PC-9 (cell line): Measurements from ENCODE around the gene GPR45.

ENCODE experiments used
- EZH2 ChIP-seq: fragments of 200-600 bp; sonication (generic); IDR thresholded peaks from 2 replicates; pipeline ENCODE4 v1.8.0; 2017; ENCODE audit warnings: antibody characterized with exemption, low read depth
- TF ChIP-seq, protein P1 (sequence below): fragments of 200-600 bp; sonication (generic); conservative IDR thresholded peaks from 2 replicates; pipeline ENCODE4 v1.6.1; 2017; ENCODE audit warnings: mixed run types, antibody characterized with exemption, mild to moderate bottlenecking, moderate library complexity

DNA sequence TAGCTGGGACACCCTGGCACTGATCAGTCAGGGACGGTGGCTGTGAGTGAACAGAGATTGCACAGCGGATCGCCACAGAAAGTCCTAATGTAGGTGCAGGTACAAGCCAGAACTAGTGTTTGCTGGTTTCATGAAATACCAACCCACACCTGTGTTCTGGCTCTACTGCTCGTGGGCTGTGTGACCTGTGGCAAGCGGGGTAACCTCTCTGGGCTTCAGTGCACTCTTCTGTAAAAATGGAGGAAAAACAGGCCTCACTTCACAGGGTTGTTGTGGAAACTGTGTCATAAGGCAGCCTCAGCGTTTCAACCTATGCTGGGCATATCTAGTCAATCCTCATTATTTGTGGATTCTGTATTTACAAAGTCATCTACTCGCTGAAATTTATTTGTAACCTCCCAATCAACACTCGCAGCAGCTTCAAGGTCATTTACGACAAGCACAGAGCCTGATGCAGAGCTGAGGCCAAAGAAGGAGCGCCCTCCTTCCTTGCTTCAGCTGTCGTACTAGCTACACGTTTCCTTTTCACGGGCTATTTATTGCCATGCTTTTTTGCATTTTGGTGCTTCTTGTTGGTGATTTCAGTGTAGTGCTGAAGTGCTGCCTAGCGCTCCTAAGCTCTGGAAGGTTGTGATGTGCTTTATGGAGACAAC lies 30.0 kb downstream of the GPR45 start:
- no peak for TF ChIP-seq EZH2
- TF ChIP-seq, protein P1, sequence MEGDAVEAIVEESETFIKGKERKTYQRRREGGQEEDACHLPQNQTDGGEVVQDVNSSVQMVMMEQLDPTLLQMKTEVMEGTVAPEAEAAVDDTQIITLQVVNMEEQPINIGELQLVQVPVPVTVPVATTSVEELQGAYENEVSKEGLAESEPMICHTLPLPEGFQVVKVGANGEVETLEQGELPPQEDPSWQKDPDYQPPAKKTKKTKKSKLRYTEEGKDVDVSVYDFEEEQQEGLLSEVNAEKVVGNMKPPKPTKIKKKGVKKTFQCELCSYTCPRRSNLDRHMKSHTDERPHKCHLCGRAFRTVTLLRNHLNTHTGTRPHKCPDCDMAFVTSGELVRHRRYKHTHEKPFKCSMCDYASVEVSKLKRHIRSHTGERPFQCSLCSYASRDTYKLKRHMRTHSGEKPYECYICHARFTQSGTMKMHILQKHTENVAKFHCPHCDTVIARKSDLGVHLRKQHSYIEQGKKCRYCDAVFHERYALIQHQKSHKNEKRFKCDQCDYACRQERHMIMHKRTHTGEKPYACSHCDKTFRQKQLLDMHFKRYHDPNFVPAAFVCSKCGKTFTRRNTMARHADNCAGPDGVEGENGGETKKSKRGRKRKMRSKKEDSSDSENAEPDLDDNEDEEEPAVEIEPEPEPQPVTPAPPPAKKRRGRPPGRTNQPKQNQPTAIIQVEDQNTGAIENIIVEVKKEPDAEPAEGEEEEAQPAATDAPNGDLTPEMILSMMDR = no peak
